ENCODE measurements around the gene SNRK.

- no peak for TF ChIP-seq CTCF (IDR thresholded peaks at IDR 0.05)
- TF ChIP-seq EZH2phosphoT487 (IDR thresholded peaks at IDR 0.05), result no peak
- TF ChIP-seq EZH2 (IDR thresholded peaks at IDR 0.05), result no peak
Observed at GRCh38 chr3:43298292-43298691, 12.0 kb downstream of the SNRK start.

All from neural progenitor cell (in vitro differentiated cells).